ENCODE data around the gene NOL8.

NOL8 gene

GRCh38 chr9:92312887-92313623 lies 12.1 kb downstream of the NOL8 start:
- DNase-seq, result no peak
- Histone ChIP-seq H3K36me3 (peaks cover 66% of the 10 kb centered on the region), H3K9me3 (ENCODE audit: severe bottlenecking) (no peaks in the 10 kb centered on the region), H3K4me3 (ENCODE audit: low read depth, low read length) (no peak overlapping the region), H3K27me3 (ENCODE audit: insufficient read depth, low read depth, severe bottlenecking) (no peaks in the 10 kb centered on the region), H3K27ac (no peak overlapping the region)
- TF ChIP-seq, protein P1, sequence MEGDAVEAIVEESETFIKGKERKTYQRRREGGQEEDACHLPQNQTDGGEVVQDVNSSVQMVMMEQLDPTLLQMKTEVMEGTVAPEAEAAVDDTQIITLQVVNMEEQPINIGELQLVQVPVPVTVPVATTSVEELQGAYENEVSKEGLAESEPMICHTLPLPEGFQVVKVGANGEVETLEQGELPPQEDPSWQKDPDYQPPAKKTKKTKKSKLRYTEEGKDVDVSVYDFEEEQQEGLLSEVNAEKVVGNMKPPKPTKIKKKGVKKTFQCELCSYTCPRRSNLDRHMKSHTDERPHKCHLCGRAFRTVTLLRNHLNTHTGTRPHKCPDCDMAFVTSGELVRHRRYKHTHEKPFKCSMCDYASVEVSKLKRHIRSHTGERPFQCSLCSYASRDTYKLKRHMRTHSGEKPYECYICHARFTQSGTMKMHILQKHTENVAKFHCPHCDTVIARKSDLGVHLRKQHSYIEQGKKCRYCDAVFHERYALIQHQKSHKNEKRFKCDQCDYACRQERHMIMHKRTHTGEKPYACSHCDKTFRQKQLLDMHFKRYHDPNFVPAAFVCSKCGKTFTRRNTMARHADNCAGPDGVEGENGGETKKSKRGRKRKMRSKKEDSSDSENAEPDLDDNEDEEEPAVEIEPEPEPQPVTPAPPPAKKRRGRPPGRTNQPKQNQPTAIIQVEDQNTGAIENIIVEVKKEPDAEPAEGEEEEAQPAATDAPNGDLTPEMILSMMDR (IDR thresholded peaks at IDR 0.05; ENCODE audit: low read depth, low read length), result no peak

DNA sequence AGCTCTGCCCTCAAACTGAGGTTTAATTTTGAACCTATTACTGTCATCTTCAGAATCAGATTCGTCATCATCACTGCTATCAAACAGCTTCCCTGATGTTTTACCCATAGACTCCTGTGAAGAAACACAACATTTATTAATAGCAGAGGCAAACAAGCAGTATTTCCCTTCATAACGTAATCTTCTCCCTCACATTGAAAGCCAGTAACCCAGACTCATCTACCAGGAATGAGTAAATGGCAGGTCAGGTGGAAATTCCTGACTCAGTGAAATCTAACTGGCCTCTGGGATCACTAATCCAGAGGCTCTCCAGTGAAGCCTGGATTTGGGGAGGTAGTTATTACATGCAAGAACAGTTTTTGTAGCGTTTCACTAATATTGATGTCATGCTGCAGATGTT lies 14.6 kb downstream of the NOL8 start:
- H3K9me3 ChIP-seq (ENCODE audit: severe bottlenecking), result no peaks in the 10 kb centered on the region
- H3K27me3 ChIP-seq (ENCODE audit: insufficient read depth, low read depth, severe bottlenecking), result no peaks in the 10 kb centered on the region
- H3K4me3 ChIP-seq (ENCODE audit: low read depth, low read length), result no peak overlapping the region
- H3K27ac ChIP-seq, result no peak overlapping the region
- H3K36me3 ChIP-seq, result peaks cover 71% of the 10 kb centered on the region
- TF ChIP-seq, protein P1 (IDR thresholded peaks at IDR 0.05; ENCODE audit: low read depth, low read length), result no peak
- DNase-seq, result no peak

- Histone ChIP-seq H3K9me3 (ENCODE audit: severe bottlenecking) (no peaks in the 10 kb centered on the region), H3K27ac (no peak overlapping the region), H3K4me3 (ENCODE audit: low read depth, low read length) (no peak overlapping the region), H3K27me3 (ENCODE audit: insufficient read depth, low read depth, severe bottlenecking) (no peaks in the 10 kb centered on the region), H3K36me3 (peaks cover 84% of the 10 kb centered on the region)
- TF ChIP-seq, protein P1 (IDR thresholded peaks at IDR 0.05; ENCODE audit: low read depth, low read length), result no peak
- DNase-seq, result no peak
Measured at GRCh38 chr9:92308893-92309292, 16.3 kb downstream of the NOL8 start.

DNA sequence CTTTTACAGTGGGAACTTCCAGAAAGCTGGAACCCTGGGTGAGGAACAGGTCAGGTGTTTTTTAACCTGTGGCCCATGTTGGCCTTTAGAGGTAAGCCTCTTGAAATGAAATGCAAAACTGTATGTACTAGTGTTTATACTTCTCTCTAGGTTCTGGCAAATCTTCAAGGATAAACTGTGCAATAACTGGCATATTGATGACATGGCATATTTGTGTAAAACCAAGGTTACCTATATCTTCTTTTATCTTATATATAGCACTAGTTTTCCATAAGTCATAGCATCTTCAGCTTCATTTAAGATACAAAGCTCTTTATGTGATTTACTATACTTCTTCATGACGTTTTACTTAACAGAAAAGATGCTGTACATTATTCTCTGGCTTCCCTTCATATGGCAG lies 24.2 kb downstream of the NOL8 start:
- no peak overlapping the region for H3K27ac ChIP-seq
- no peak for DNase-seq
- no peak overlapping the region for H3K4me3 ChIP-seq (ENCODE audit: low read depth, low read length)
- H3K36me3 ChIP-seq, result peaks cover 85% of the 10 kb centered on the region
- H3K27me3 ChIP-seq (ENCODE audit: insufficient read depth, low read depth, severe bottlenecking), result no peaks in the 10 kb centered on the region
- TF ChIP-seq, protein P1 (IDR thresholded peaks at IDR 0.05; ENCODE audit: low read depth, low read length), result no peak
- H3K9me3 ChIP-seq (ENCODE audit: severe bottlenecking), result no peaks in the 10 kb centered on the region

DNA sequence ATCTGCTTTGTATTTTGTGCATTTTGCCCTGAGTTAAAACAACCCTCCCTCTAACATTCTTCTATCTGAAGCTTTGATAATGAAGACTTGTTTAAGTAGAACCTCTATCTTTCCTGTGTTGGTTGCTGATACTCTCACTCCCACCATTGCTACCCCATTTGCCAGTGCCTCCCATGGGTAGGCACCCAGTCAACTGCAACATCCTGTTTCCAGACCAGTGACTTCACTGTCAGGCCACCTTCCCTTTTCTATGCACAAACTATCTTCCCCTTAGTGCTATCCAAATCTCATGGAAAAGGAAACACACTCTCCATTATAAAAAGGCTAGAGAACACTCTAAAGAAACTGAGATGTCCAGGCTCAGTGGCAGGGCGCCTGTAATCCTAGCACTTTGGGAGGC lies 26.0 kb downstream of the NOL8 start:
- TF ChIP-seq, protein P1 (IDR thresholded peaks at IDR 0.05; ENCODE audit: low read depth, low read length), result no peak
- no peaks in the 10 kb centered on the region for H3K9me3 ChIP-seq (ENCODE audit: severe bottlenecking)
- no peak overlapping the region for H3K4me3 ChIP-seq (ENCODE audit: low read depth, low read length)
- no peak overlapping the region for H3K27ac ChIP-seq
- H3K36me3 ChIP-seq, result peaks cover 69% of the 10 kb centered on the region
- no peak for DNase-seq
- H3K27me3 ChIP-seq (ENCODE audit: insufficient read depth, low read depth, severe bottlenecking), result no peaks in the 10 kb centered on the region

DNA sequence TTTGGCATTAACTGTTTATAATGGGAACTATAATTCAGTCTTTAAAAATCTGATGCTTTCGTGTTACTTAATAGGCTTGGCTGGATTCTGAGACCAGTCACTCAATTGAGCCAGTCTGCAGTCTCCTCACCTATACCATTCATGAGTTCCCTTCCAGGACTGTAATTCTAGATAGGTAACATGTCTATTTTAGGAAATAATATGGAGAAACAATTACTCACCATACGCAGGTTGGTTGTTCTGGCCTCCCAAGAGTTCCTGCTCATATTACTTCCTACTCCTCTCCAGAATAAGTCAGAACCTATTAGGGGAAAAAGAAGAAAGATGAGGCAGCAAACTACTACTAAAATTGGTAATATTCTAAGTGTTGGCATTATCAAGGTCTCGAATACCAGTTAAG lies 27.1 kb downstream of the NOL8 start:
- H3K27ac ChIP-seq, result no peak overlapping the region
- no peaks in the 10 kb centered on the region for H3K27me3 ChIP-seq (ENCODE audit: insufficient read depth, low read depth, severe bottlenecking)
- DNase-seq, result no peak
- H3K4me3 ChIP-seq (ENCODE audit: low read depth, low read length), result no peak overlapping the region
- peaks cover 58% of the 10 kb centered on the region for H3K36me3 ChIP-seq
- no peaks in the 10 kb centered on the region for H3K9me3 ChIP-seq (ENCODE audit: severe bottlenecking)
- TF ChIP-seq, protein P1 (IDR thresholded peaks at IDR 0.05; ENCODE audit: low read depth, low read length), result no peak

Data from WERI-Rb-1 (cell line).